ENCODE data around the gene FOCAD. TPM values are rescaled to one million over a fixed set of nuclear protein-coding genes. Genes with fewer than 3 reads are reported as not detected.

The FOCAD gene
- total RNA-seq, 4 donors from 2014 or later = 17.6 to 27.2 (median 20.1) TPM

- no peaks in the 10 kb centered on the region for H3K36me3 ChIP-seq
- H3K27me3 ChIP-seq = no peaks in the 10 kb centered on the region
- H3K27ac ChIP-seq (replicated peaks in 1 of 4) = no peak overlapping the region
- no peak for DNase-seq (ENCODE audit: extremely low spot score)
- no peak for TF ChIP-seq EP300 (IDR thresholded peaks at IDR 0.05)
- H3K4me1 ChIP-seq = peaks cover 0 to 13% (median 11%) of the 10 kb centered on the region in 4 donors
- no peaks in the 10 kb centered on the region for H3K9me3 ChIP-seq
- intact Hi-C loops (cut with DNase I) = no loop called here
- H3K4me3 ChIP-seq = no peak overlapping the region
- 75% methylated on average over 2 of the region's 2 CpGs for WGBS
Measured at GRCh38 chr9:20848490-20848889, 164.4 kb downstream of the FOCAD start.

- intact Hi-C loops (cut with DNase I) = no loop called here
- Histone ChIP-seq H3K4me1 (peaks cover 0 to 10% (median 8%) of the 10 kb centered on the region in 4 donors), H3K9me3 (no peaks in the 10 kb centered on the region), H3K27me3 (no peaks in the 10 kb centered on the region), H3K4me3 (no peak overlapping the region), H3K27ac (replicated peaks in 1 of 4) (no peak overlapping the region), H3K36me3 (no peaks in the 10 kb centered on the region)
- TF ChIP-seq POLR2AphosphoS5 (IDR thresholded peaks at IDR 0.05) (no peak), CTCF (IDR thresholded peaks at IDR 0.05) (no peak), EP300 (IDR thresholded peaks at IDR 0.05) (no peak), POLR2A (IDR thresholded peaks at IDR 0.05; ENCODE audit: low read depth) (no peak)
- WGBS = 72% methylated on average over 2 of the region's 2 CpGs
- no peak for DNase-seq (ENCODE audit: extremely low spot score)
Measured at GRCh38 chr9:20853866-20854265, 169.8 kb downstream of the FOCAD start.

GRCh38 chr9:20854444-20854843, 170.4 kb downstream of the FOCAD start:
- intact Hi-C loops (cut with DNase I) = no loop called here
- no peak for DNase-seq (ENCODE audit: extremely low spot score)
- H3K27ac ChIP-seq (replicated peaks in 1 of 4) = no peak overlapping the region
- 58% methylated on average over 4 of the region's 4 CpGs for WGBS
- H3K27me3 ChIP-seq = no peaks in the 10 kb centered on the region
- peaks cover 0 to 10% (median 8%) of the 10 kb centered on the region in 4 donors for H3K4me1 ChIP-seq
- no peak overlapping the region for H3K4me3 ChIP-seq
- H3K36me3 ChIP-seq = no peaks in the 10 kb centered on the region
- no peaks in the 10 kb centered on the region for H3K9me3 ChIP-seq
- TF ChIP-seq POLR2A (IDR thresholded peaks at IDR 0.05; ENCODE audit: low read depth) (no peak), CTCF (IDR thresholded peaks at IDR 0.05) (no peak), POLR2AphosphoS5 (IDR thresholded peaks at IDR 0.05) (no peak), EP300 (IDR thresholded peaks at IDR 0.05) (no peak)

GRCh38 chr9:20863945-20864344, 179.9 kb downstream of the FOCAD start:
- H3K27ac ChIP-seq (replicated peaks in 1 of 4) = no peak overlapping the region
- TF ChIP-seq CTCF (IDR thresholded peaks at IDR 0.05) (no peak), POLR2AphosphoS5 (IDR thresholded peaks at IDR 0.05) (no peak), EP300 (IDR thresholded peaks at IDR 0.05) (no peak), POLR2A (IDR thresholded peaks at IDR 0.05; ENCODE audit: low read depth) (no peak)
- DNase-seq (ENCODE audit: extremely low spot score) = no peak
- H3K27me3 ChIP-seq = no peaks in the 10 kb centered on the region
- intact Hi-C loops (cut with DNase I) = no loop called here
- no peaks in the 10 kb centered on the region for H3K9me3 ChIP-seq
- no peaks in the 10 kb centered on the region for H3K36me3 ChIP-seq
- WGBS = 63% methylated on average over 2 of the region's 2 CpGs
- no peaks in the 10 kb centered on the region for H3K4me1 ChIP-seq
- no peak overlapping the region for H3K4me3 ChIP-seq

- DNase-seq (ENCODE audit: extremely low spot score) = no peak
- H3K4me3 ChIP-seq = no peak overlapping the region
- H3K9me3 ChIP-seq = no peaks in the 10 kb centered on the region
- TF ChIP-seq POLR2AphosphoS5 (IDR thresholded peaks at IDR 0.05) = no peak
- no peak for TF ChIP-seq POLR2A (IDR thresholded peaks at IDR 0.05; ENCODE audit: low read depth)
- TF ChIP-seq CTCF (IDR thresholded peaks at IDR 0.05) = no peak
- TF ChIP-seq EP300 (IDR thresholded peaks at IDR 0.05) = no peak
- intact Hi-C loops (cut with DNase I) = no loop called here
- H3K27ac ChIP-seq (replicated peaks in 1 of 4) = no peak overlapping the region
- H3K4me1 ChIP-seq = no peaks in the 10 kb centered on the region
- no peaks in the 10 kb centered on the region for H3K36me3 ChIP-seq
- H3K27me3 ChIP-seq = no peaks in the 10 kb centered on the region
- WGBS = 75% methylated on average over 4 of the region's 4 CpGs
Measured at GRCh38 chr9:20865347-20865746, 181.3 kb downstream of the FOCAD start.

All from esophagus muscularis mucosa (tissue), 4 donors.